Measurements from ENCODE around the gene TRMU. TPM values are rescaled to one million over a fixed set of nuclear protein-coding genes. Genes with fewer than 3 reads are reported as not detected.

TRMU gene
- total and polyA plus RNA-seq, 2 of the 8 experiments (the other 6 are each of a cell fraction or from before 2014, with no cell fraction given), result 43.4 to 70.6 TPM

DNA sequence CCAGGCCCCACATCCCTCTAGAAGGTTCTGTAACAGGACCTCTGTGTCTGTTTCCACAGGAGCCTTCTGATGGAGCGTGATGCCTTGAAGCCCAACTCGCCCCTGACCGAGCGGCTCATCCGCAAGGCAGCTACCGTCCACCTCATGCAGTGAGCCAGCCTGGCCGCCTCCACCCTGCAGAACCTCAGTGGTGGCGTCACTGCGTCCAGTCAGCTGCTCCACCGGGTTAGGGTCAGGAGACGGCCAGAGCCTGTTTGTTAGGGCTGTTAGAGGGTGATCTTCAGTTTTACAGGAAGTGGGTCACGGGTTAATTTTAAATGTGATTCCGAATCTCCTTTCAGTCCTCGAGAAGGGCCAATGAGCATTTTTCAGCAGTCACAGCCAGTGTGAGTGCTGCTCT, 42.8 kb upstream of the TRMU start:
- no peak overlapping the region for H3K23ac ChIP-seq (ENCODE audit: insufficient read length)
- no peak overlapping the region for H4K8ac ChIP-seq (ENCODE audit: extremely low read depth, insufficient read depth, low read length)
- H3K23me2 ChIP-seq (ENCODE audit: low read depth, low read length), result peaks cover 14% of the 10 kb centered on the region
- no peak overlapping the region for H4K5ac ChIP-seq (ENCODE audit: insufficient read length, low read depth, low read length)
- DNase-seq (ENCODE audit: low read depth in 1 of 2, low spot score in 2 of 2) (no peak), FAIRE-seq (no peak)
- TF ChIP-seq CBX8 (IDR thresholded peaks at IDR 0.05; ENCODE audit: borderline replicate concordance, low read depth, low read length), result no peak
- no peak overlapping the region for H3K14ac ChIP-seq (ENCODE audit: insufficient read length)
- no peak overlapping the region for H2AK5ac ChIP-seq (ENCODE audit: low read depth, low read length)
- H3K18ac ChIP-seq (ENCODE audit: extremely low read depth, low read length), result no peak overlapping the region
- H3K4me2 ChIP-seq (ENCODE audit: insufficient read depth in 1 of 2, low read depth in 2 of 2, low read length in 2 of 2), result no peak overlapping the region
- H3K9me3 ChIP-seq (ENCODE audit: insufficient read depth in 2 of 2, low read depth in 1 of 2, low read length in 1 of 2), result no peaks in the 10 kb centered on the region
- no peak overlapping the region; the same call in 1 of the 2 replicates for H3K27ac ChIP-seq (ENCODE audit: low read depth, low read length)
- peaks cover under 1 to 11% (median 3%) of the 10 kb centered on the region in 4 experiments; a peak in 4 of 7 replicates for H3K4me1 ChIP-seq (replicated peaks in 1 of 4; ENCODE audit: control insufficient read depth in 3 of 4, insufficient read depth in 4 of 4, low read length in 3 of 4)
- no peak overlapping the region for H4K91ac ChIP-seq (replicated peaks; ENCODE audit: insufficient read length, low read length)
- POLR2A ChIA-PET (ENCODE audit: partially characterized antibody), result no interaction called here
- no peaks in the 10 kb centered on the region; the same call in none of the 2 replicates for H3K79me1 ChIP-seq (ENCODE audit: low read depth, low read length)
- H3K79me2 ChIP-seq (ENCODE audit: control insufficient read depth in 1 of 2, insufficient read depth in 2 of 2, low read length in 2 of 2), result no peaks in the 10 kb centered on the region
- H2AFZ ChIP-seq (ENCODE audit: low read length), result no peak overlapping the region
- no peak overlapping the region for H3K4me3 ChIP-seq (ENCODE audit: extremely low read depth in 1 of 4, insufficient read depth in 2 of 4, low read depth in 3 of 4, low read length in 4 of 4)
- H2BK5ac ChIP-seq (ENCODE audit: low read depth, low read length), result no peak overlapping the region
- WGBS, 2 experiments (ENCODE audit: extremely low coverage in 1 of 2, insufficient coverage in 1 of 2, insufficient read length in 1 of 2, insufficient replicate concordance in 2 of 2, low coverage in 1 of 2, low lambda C conversion rate in 2 of 2, missing lambda C conversion rate in 1 of 2), result 96% methylated on average over 14 of the region's 14 CpGs; no CpG with 5 or more reads in 1 of the 2 experiments
- no peak overlapping the region for H2BK120ac ChIP-seq (replicated peaks; ENCODE audit: low read depth, low read length)
- no peak overlapping the region for H3K9ac ChIP-seq (replicated peaks in 1 of 4; ENCODE audit: extremely low read depth in 1 of 4, low read depth in 3 of 4, low read length in 3 of 4)
- no peaks in the 10 kb centered on the region for H3K27me3 ChIP-seq (replicated peaks in 1 of 4; ENCODE audit: control insufficient read depth in 3 of 4, extremely low read depth in 1 of 4, insufficient read depth in 3 of 4, low read length in 3 of 4)
- H2BK15ac ChIP-seq (ENCODE audit: low read length), result no peak overlapping the region
- H3K36me3 ChIP-seq (ENCODE audit: control insufficient read depth in 2 of 4, insufficient read depth in 4 of 4, low read length in 3 of 4), result no peaks in the 10 kb centered on the region
- H2BK20ac ChIP-seq (ENCODE audit: low read length), result no peak overlapping the region
- H2BK12ac ChIP-seq (ENCODE audit: low read depth, low read length), result no peak overlapping the region
- H3K56ac ChIP-seq (replicated peaks; ENCODE audit: insufficient read length, low read depth, low read length), result no peak overlapping the region
- no peak overlapping the region for H3K4ac ChIP-seq (replicated peaks; ENCODE audit: insufficient read length, low read depth, low read length)
- CTCF ChIA-PET (ENCODE audit: partially characterized antibody), result no interaction called here
- no peaks in the 10 kb centered on the region for H4K20me1 ChIP-seq (replicated peaks in 1 of 2; ENCODE audit: control insufficient read depth in 1 of 2, insufficient read depth in 2 of 2, low read length in 2 of 2)
